ENCODE data around the gene ATPAF2.

- TF ChIP-seq EP300 (IDR thresholded peaks at IDR 0.05), result no peak
- no peak for TF ChIP-seq CTCF (IDR thresholded peaks at IDR 0.05)
- no peak for TF ChIP-seq POLR2A (IDR thresholded peaks at IDR 0.05)
- no peak for TF ChIP-seq POLR2AphosphoS5 (IDR thresholded peaks at IDR 0.05)
Observed at GRCh38 chr17:17993366-17993765, 45.6 kb downstream of the ATPAF2 start.

All from sigmoid colon (tissue), 4 donors.